Measurements from ENCODE around the gene POLR1A. TPM values are rescaled to one million over a fixed set of nuclear protein-coding genes. Genes with fewer than 3 reads are reported as not detected.
A peak's percentile ranks its signal among the peaks of the same experiment; 100 is the strongest.

The POLR1A gene
- total RNA-seq, 4 donors from 2014 or later: 15.6 to 21.7 (median 17.7) TPM

GRCh38 chr2:86052676-86053075 is 53.0 kb downstream of the POLR1A start:
- ATAC-seq: no peak
- TF ChIP-seq EP300 (IDR thresholded peaks at IDR 0.05) (no peak), CTCF (IDR thresholded peaks at IDR 0.05) (no peak)
- Histone ChIP-seq H3K9me3 (no peaks in the 10 kb centered on the region), H3K4me3 (no peak overlapping the region), H3K4me1 (peaks cover 0 to 14% (median 0%) of the 10 kb centered on the region in 3 donors), H3K27me3 (no peaks in the 10 kb centered on the region), H3K27ac (no peak overlapping the region), H3K36me3 (peaks cover 3 to 90% of the 10 kb centered on the region in 2 donors)
- 100% methylated on average over 10 of the region's 16 CpGs; no CpG with 5 or more reads in 1 of the 2 donors for WGBS, 2 donors (ENCODE audit: low coverage in 1 of 2)

GRCh38 chr2:86052265-86052664 is 53.4 kb downstream of the POLR1A start:
- ATAC-seq: no peak
- 71 to 90% methylated on average over 5 to 6 of the region's 6 CpGs for WGBS, 2 donors (ENCODE audit: low coverage in 1 of 2)
- Histone ChIP-seq H3K27ac (no peak overlapping the region), H3K27me3 (no peaks in the 10 kb centered on the region), H3K4me1 (peaks cover 0 to 14% (median 0%) of the 10 kb centered on the region in 3 donors), H3K36me3 (peaks cover 3 to 92% of the 10 kb centered on the region in 2 donors), H3K9me3 (no peaks in the 10 kb centered on the region), H3K4me3 (no peak overlapping the region)
- TF ChIP-seq CTCF (IDR thresholded peaks at IDR 0.05) (no peak), POLR2AphosphoS5 (IDR thresholded peaks at IDR 0.05) (no peak), EP300 (IDR thresholded peaks at IDR 0.05) (no peak), POLR2A (IDR thresholded peaks at IDR 0.05) (no peak)

GRCh38 chr2:86050301-86050700 is 55.4 kb downstream of the POLR1A start:
- H3K27ac ChIP-seq: no peak overlapping the region
- no peak overlapping the region for H3K4me3 ChIP-seq
- H3K27me3 ChIP-seq: no peaks in the 10 kb centered on the region
- TF ChIP-seq POLR2A (IDR thresholded peaks at IDR 0.05) (no peak), POLR2AphosphoS5 (IDR thresholded peaks at IDR 0.05) (no peak), CTCF (IDR thresholded peaks at IDR 0.05) (no peak), EP300 (IDR thresholded peaks at IDR 0.05) (no peak)
- no peaks in the 10 kb centered on the region for H3K9me3 ChIP-seq
- no peak for ATAC-seq
- H3K4me1 ChIP-seq: peaks cover 0 to 14% (median 0%) of the 10 kb centered on the region in 3 donors
- H3K36me3 ChIP-seq: peaks cover 3 to 97% of the 10 kb centered on the region in 2 donors
- WGBS, 2 donors (ENCODE audit: low coverage in 1 of 2): 92 to 100% methylated on average over 2 to 5 of the region's 5 CpGs

- H3K4me1 ChIP-seq: peaks cover 0 to 14% (median 0%) of the 10 kb centered on the region in 3 donors
- ATAC-seq: no peak
- TF ChIP-seq POLR2AphosphoS5 (IDR thresholded peaks at IDR 0.05): no peak
- TF ChIP-seq EP300 (IDR thresholded peaks at IDR 0.05): no peak
- no peak for TF ChIP-seq CTCF (IDR thresholded peaks at IDR 0.05)
- no peak for TF ChIP-seq POLR2A (IDR thresholded peaks at IDR 0.05)
- H3K9me3 ChIP-seq: no peaks in the 10 kb centered on the region
- no peaks in the 10 kb centered on the region for H3K27me3 ChIP-seq
- H3K27ac ChIP-seq: peak overlapping the region in 2 of 4 donors; percentile 37 to 64
- 67% methylated on average over 1 of the region's 1 CpG; no CpG with 5 or more reads in 1 of the 2 donors for WGBS, 2 donors (ENCODE audit: low coverage in 1 of 2)
- H3K4me3 ChIP-seq: no peak overlapping the region
- H3K36me3 ChIP-seq: peaks cover 3 to 97% of the 10 kb centered on the region in 2 donors
Observed at GRCh38 chr2:86049529-86049928, 56.2 kb downstream of the POLR1A start.

GRCh38 chr2:86048888-86049287 is 56.8 kb downstream of the POLR1A start:
- no peaks in the 10 kb centered on the region for H3K27me3 ChIP-seq
- peak overlapping the region in 3 of 4 donors; percentile 37 to 64 (median 46) for H3K27ac ChIP-seq
- peaks cover 3 to 97% of the 10 kb centered on the region in 2 donors for H3K36me3 ChIP-seq
- 38 to 40% methylated on average over 6 to 7 of the region's 11 CpGs for WGBS, 2 donors (ENCODE audit: low coverage in 1 of 2)
- peak; percentile 69 for TF ChIP-seq POLR2AphosphoS5 (IDR thresholded peaks at IDR 0.05)
- no peak for TF ChIP-seq POLR2A (IDR thresholded peaks at IDR 0.05)
- H3K4me1 ChIP-seq: peaks cover 0 to 14% (median 0%) of the 10 kb centered on the region in 3 donors
- no peaks in the 10 kb centered on the region for H3K9me3 ChIP-seq
- no peak overlapping the region for H3K4me3 ChIP-seq
- ATAC-seq: peak; percentile 51

Data from gastroesophageal sphincter (tissue), 4 donors.